Smooth muscle cell (in vitro differentiated cells): ENCODE results near the gene TMEM139. TPM values are rescaled to one million over a fixed set of nuclear protein-coding genes. Genes with fewer than 3 reads are reported as not detected.

Experiments
- DNase-seq: peaks from one replicate; lab custom pipeline; 2025; ENCODE audit not compliant: unreplicated experiment; lab: John Stamatoyannopoulos, UW
- H2AFZ ChIP-seq: fragments of 200-600 bp; sonication (generic); 2 replicates; pipeline ENCODE4 v1.6.0; 2016; ENCODE audit warnings: antibody characterized with exemption, low read depth, mild to moderate bottlenecking
- H3F3A ChIP-seq: fragments of 200-600 bp; sonication (generic); 2 replicates; pipeline ENCODE4 v1.6.0; 2017; ENCODE audit warnings: antibody characterized with exemption, low read depth
- H3K27ac ChIP-seq: fragments of 200-600 bp; sonication (generic); 2 replicates; pipeline ENCODE4 v1.5.1; 2016; ENCODE audit warnings: low read depth, mild to moderate bottlenecking
- H3K27me3 ChIP-seq: fragments of 200-600 bp; sonication (generic); 2 replicates; pipeline ENCODE4 v1.6.1; 2016; ENCODE audit warnings: low read depth, mild to moderate bottlenecking
- H3K36me3 ChIP-seq: fragments of 200-600 bp; sonication (generic); 2 replicates; pipeline ENCODE4 v1.5.1; 2016; ENCODE audit warnings: low read depth
- H3K4me1 ChIP-seq: fragments of 200-600 bp; sonication (generic); 2 replicates; pipeline ENCODE4 v1.5.1; 2016; ENCODE audit warnings: low read depth
- H3K4me2 ChIP-seq: fragments of 200-600 bp; sonication (generic); 2 replicates; pipeline ENCODE4 v1.6.0; 2016; ENCODE audit warnings: mild to moderate bottlenecking
- H3K4me3 ChIP-seq: fragments of 200-600 bp; sonication (generic); 2 replicates; pipeline ENCODE4 v1.5.1; 2016; ENCODE audit warnings: mild to moderate bottlenecking
- H3K79me2 ChIP-seq: fragments of 200-600 bp; sonication (generic); 2 replicates; pipeline ENCODE4 v1.6.0; 2016; ENCODE audit warnings: low read depth, mild to moderate bottlenecking
- H3K9ac ChIP-seq: fragments of 200-600 bp; sonication (generic); 2 replicates; pipeline ENCODE4 v1.6.0; 2016; ENCODE audit warnings: low read depth
- H3K9me3 ChIP-seq: fragments of 200-600 bp; sonication (generic); replicated peaks from 2 replicates; pipeline ENCODE4 v1.5.1; 2016; ENCODE audit warnings: low read depth
- H4K20me1 ChIP-seq: fragments of 200-600 bp; sonication (generic); 2 replicates; pipeline ENCODE4 v1.6.0; 2016; ENCODE audit warnings: low read depth
- WGBS: methylation state at CpG from one replicate; pipeline ENCODE4 v1.1.7; 2016; ENCODE audit warnings: low lambda C conversion rate; 5-methylcytosine and 5-hydroxymethylcytosine counted together
- polyA plus RNA-seq: library from polyadenylated mRNA; unstranded; fragments of >200 nt; fragmentation: Nextera tagmentation; extraction: Ambion mirVana; gene quantifications from 2 replicates; pipeline ENCODE4 v1.2.1, GENCODE V29; 2016
- total RNA-seq: library from RNA; depleted of rRNA; stranded (reverse); fragments of >200 nt; gene quantifications from 2 replicates; pipeline ENCODE4 v1.2.3, GENCODE V29; 2014
- TF ChIP-seq, protein P1 (sequence below): fragments of 200-600 bp; sonication (generic); IDR thresholded peaks from 2 replicates; pipeline ENCODE4 v1.5.1; 2017; ENCODE audit warnings: borderline replicate concordance, mild to moderate bottlenecking, antibody characterized with exemption; ENCODE audit not compliant: insufficient read depth, poor library complexity, severe bottlenecking

Gene TMEM139
- total and polyA plus RNA-seq, 2 experiments from 2014 or later, result 0.93 to 9.1 TPM

DNA sequence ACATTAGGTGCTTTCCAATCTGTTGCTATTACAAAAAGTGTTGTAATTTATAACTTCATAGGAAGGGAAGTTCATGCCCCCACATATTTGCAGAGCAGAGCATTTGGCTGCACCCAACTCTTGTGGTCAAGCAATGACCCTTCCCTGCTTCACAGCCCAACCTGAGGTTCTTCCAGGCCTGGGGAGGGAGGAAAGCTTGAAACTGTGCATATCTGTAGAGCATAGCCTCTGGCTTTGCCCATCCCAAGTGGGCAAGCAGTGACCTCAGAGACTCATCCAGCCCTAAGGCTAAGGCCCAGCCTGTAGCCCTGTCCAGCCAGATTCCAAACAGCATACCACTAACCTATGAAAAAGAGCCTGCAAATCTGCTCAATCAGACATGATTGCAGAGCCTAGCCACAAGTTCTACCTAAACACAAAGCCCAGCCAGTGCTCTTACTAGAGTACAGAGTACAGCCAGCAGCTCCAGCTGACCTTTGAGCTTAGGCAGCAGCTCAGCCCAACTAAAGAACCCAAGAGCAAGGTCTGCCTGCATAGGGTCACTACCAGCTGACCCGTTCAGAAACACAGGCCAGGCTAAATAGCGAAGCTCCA lies 35.9 kb upstream of the TMEM139 start:
- TF ChIP-seq, protein P1, sequence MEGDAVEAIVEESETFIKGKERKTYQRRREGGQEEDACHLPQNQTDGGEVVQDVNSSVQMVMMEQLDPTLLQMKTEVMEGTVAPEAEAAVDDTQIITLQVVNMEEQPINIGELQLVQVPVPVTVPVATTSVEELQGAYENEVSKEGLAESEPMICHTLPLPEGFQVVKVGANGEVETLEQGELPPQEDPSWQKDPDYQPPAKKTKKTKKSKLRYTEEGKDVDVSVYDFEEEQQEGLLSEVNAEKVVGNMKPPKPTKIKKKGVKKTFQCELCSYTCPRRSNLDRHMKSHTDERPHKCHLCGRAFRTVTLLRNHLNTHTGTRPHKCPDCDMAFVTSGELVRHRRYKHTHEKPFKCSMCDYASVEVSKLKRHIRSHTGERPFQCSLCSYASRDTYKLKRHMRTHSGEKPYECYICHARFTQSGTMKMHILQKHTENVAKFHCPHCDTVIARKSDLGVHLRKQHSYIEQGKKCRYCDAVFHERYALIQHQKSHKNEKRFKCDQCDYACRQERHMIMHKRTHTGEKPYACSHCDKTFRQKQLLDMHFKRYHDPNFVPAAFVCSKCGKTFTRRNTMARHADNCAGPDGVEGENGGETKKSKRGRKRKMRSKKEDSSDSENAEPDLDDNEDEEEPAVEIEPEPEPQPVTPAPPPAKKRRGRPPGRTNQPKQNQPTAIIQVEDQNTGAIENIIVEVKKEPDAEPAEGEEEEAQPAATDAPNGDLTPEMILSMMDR, result no peak
- Histone ChIP-seq H3K36me3 (no peaks in the 10 kb centered on the region), H3F3A (no peaks in the 10 kb centered on the region), H3K9me3 (no peaks in the 10 kb centered on the region), H3K4me3 (no peak overlapping the region), H2AFZ (no peak overlapping the region), H3K4me2 (no peak overlapping the region), H3K27me3 (no peaks in the 10 kb centered on the region), H4K20me1 (no peaks in the 10 kb centered on the region), H3K27ac (peak overlapping the region; percentile 68), H3K79me2 (no peaks in the 10 kb centered on the region), H3K9ac (no peak overlapping the region), H3K4me1 (no peaks in the 10 kb centered on the region)
- DNase-seq, result no peak
- WGBS, result 78% methylated on average over 2 of the region's 2 CpGs

DNA sequence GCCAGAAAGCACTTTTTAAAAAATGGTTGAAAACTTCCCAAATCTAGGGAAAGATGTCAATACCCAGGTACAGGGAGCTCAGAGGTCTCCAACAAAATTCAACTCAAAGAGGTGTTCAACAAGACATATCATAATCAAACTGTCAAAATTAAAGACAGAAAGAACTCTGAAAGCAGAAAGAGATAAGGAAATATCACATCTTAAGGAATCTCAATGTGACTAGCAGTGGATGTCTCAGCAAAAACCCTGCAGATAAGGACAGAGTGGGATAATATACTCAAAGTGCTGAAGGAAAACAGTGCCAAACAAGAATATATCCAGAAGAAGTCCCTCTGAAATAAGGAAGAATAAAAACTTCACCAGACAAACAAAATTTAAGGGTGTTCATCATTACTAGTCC lies 34.6 kb upstream of the TMEM139 start:
- Histone ChIP-seq H3K36me3 (no peaks in the 10 kb centered on the region), H3K27ac (peak overlapping the region; percentile 68), H3K79me2 (no peaks in the 10 kb centered on the region), H3K4me2 (no peak overlapping the region), H4K20me1 (no peaks in the 10 kb centered on the region), H3K9ac (no peak overlapping the region), H3K4me1 (no peaks in the 10 kb centered on the region), H2AFZ (no peak overlapping the region), H3F3A (no peaks in the 10 kb centered on the region), H3K27me3 (no peaks in the 10 kb centered on the region), H3K9me3 (no peaks in the 10 kb centered on the region), H3K4me3 (no peak overlapping the region)
- TF ChIP-seq, protein P1, result no peak
- DNase-seq, result no peak

DNA sequence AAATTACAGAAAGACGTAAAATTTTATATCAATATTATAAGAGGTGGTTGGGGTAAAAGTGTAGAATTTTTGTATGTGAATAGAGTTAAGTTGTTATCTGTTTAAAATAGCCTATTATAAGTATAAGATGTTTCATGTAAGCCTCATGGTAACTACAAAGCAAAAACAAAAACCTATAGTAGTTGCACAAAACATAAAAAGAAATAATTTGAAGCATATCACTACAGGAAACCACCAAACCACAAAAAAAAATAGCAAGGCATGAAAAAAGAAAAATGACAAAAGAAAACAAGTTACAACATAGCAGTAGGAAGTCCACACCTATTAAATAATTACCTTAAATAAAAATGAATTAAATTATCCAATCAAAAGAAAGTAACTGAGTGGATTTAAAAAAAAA lies 33.9 kb upstream of the TMEM139 start:
- H2AFZ ChIP-seq, result no peak overlapping the region
- no peak for DNase-seq
- no peak overlapping the region for H3K9ac ChIP-seq
- no peaks in the 10 kb centered on the region for H3K4me1 ChIP-seq
- no peaks in the 10 kb centered on the region for H3K27me3 ChIP-seq
- no peak overlapping the region for H3K4me2 ChIP-seq
- 89% methylated on average over 1 of the region's 1 CpG for WGBS
- H3F3A ChIP-seq, result no peaks in the 10 kb centered on the region
- no peak overlapping the region for H3K27ac ChIP-seq
- H4K20me1 ChIP-seq, result no peaks in the 10 kb centered on the region
- TF ChIP-seq, protein P1, result no peak
- H3K4me3 ChIP-seq, result no peak overlapping the region
- H3K36me3 ChIP-seq, result no peaks in the 10 kb centered on the region
- H3K79me2 ChIP-seq, result no peaks in the 10 kb centered on the region
- no peaks in the 10 kb centered on the region for H3K9me3 ChIP-seq

DNA sequence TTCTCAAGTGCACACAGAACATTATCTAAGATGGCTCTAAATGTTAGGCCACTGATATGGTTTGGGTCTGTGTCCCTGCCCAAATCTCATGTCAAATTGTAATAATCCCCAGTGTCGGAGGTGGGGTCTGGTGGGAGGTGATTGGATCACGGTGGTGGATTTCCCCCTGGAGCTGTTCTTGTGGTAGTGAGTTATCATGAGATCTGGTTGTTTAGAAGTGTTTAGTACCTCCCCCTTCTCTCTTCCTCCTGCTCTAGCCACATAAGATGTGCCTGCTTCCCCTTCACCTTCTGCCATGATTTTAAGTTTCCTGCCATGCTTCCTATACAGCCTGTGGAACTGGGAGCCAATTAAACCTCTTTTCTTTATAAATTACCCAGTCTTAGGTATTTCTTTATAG lies 32.8 kb upstream of the TMEM139 start:
- Histone ChIP-seq H3K27me3 (no peaks in the 10 kb centered on the region), H3K4me2 (no peak overlapping the region), H3K27ac (no peak overlapping the region), H3K36me3 (no peaks in the 10 kb centered on the region), H4K20me1 (no peaks in the 10 kb centered on the region), H3K4me1 (no peaks in the 10 kb centered on the region), H2AFZ (no peak overlapping the region), H3K79me2 (no peaks in the 10 kb centered on the region), H3K4me3 (no peak overlapping the region), H3K9ac (no peak overlapping the region), H3K9me3 (no peaks in the 10 kb centered on the region), H3F3A (no peaks in the 10 kb centered on the region)
- no peak for DNase-seq
- TF ChIP-seq, protein P1, result no peak
- WGBS, result 72% methylated on average over 2 of the region's 2 CpGs
